Endodermal cell (in vitro differentiated cells): ENCODE results near the gene PTPRN2. TPM values are rescaled to one million over a fixed set of nuclear protein-coding genes. Genes with fewer than 3 reads are reported as not detected.

Experiments
- DNase-seq: peaks from one replicate; pipeline ENCODE4 v3.0.0-alpha.2; 2017
- H3K27ac ChIP-seq: 2 replicates; pipeline ENCODE4 v1.5.1; 2013; ENCODE audit warnings: mild to moderate bottlenecking, low read depth, low read length, moderate library complexity
- H3K27me3 ChIP-seq: 2 replicates; pipeline ENCODE4 v1.6.1; 2013; ENCODE audit warnings: mild to moderate bottlenecking, low read length, moderate library complexity; ENCODE audit not compliant: insufficient read depth, control insufficient read depth, poor library complexity, severe bottlenecking
- H3K36me3 ChIP-seq: 2 replicates; pipeline ENCODE4 v1.7.0; 2013; ENCODE audit warnings: mild to moderate bottlenecking, low read length, moderate library complexity; ENCODE audit not compliant: control insufficient read depth, insufficient read depth
- H3K4me1 ChIP-seq: one replicate; pipeline ENCODE4 v1.7.0; 2013; ENCODE audit warnings: low read length; ENCODE audit not compliant: control insufficient read depth, insufficient read depth
- H3K4me3 ChIP-seq: 2 replicates; pipeline ENCODE4 v1.5.1; 2013; ENCODE audit warnings: mild to moderate bottlenecking, low read length, moderate library complexity
- H3K9ac ChIP-seq: 2 replicates; pipeline ENCODE4 v1.6.1; 2013; ENCODE audit warnings: mild to moderate bottlenecking, low read length, moderate library complexity; ENCODE audit not compliant: poor library complexity, severe bottlenecking; ENCODE audit errors: extremely low read depth
- H3K9me3 ChIP-seq: 2 replicates; pipeline ENCODE4 v1.6.1; 2013; ENCODE audit warnings: mild to moderate bottlenecking, low read length, moderate library complexity; ENCODE audit not compliant: control insufficient read depth
- H3K27ac Mint-ChIP-seq: 2 replicates; pipeline ENCODE4 v1.8.0; 2020; ENCODE audit warnings: mixed read lengths
- H3K27me3 Mint-ChIP-seq: 2 replicates; pipeline ENCODE4 v1.8.0; 2021; ENCODE audit warnings: mild to moderate bottlenecking, mixed read lengths; ENCODE audit not compliant: insufficient read depth
- H3K36me3 Mint-ChIP-seq: 2 replicates; pipeline ENCODE4 v1.8.0; 2020; ENCODE audit warnings: low read depth, mixed read lengths
- H3K4me1 Mint-ChIP-seq: 2 replicates; pipeline ENCODE4 v1.8.0; 2020; ENCODE audit warnings: mixed read lengths
- H3K4me3 Mint-ChIP-seq: 2 replicates; pipeline ENCODE4 v1.8.0; 2020; ENCODE audit warnings: mild to moderate bottlenecking, moderate library complexity, mixed read lengths
- H3K9me3 Mint-ChIP-seq: 2 replicates; pipeline ENCODE4 v1.8.0; 2020; ENCODE audit warnings: mild to moderate bottlenecking, mixed read lengths
- WGBS, 2 experiments: methylation state at CpG; one replicate each; pipeline versions ENCODE4 v1.1.5 to v1.1.7; 2013; ENCODE audit warnings: missing lambda C conversion rate in 2 of 2, mixed read lengths in 1 of 2; ENCODE audit not compliant: insufficient coverage in 1 of 2, insufficient read length in 1 of 2; 5-methylcytosine and 5-hydroxymethylcytosine counted together
- total RNA-seq, 2 donors: library from RNA; stranded (reverse); fragmentation: NEBNext Ultra II Directional in 1 of 2; extraction: Animal tissue kit (Norgen Biotek cat#: 25700) in 1 of 2; gene quantifications; 2 replicates in 1 of 2; 3 replicates in 1 of 2; pipeline ENCODE4 v1.2.1, GENCODE V29; 2021
- TF ChIP-seq, protein P1 (sequence below): fragments of 200-600 bp; sonication (generic); conservative IDR thresholded peaks from 2 replicates; pipeline ENCODE4 v1.5.0; 2021; ENCODE audit warnings: antibody characterized with exemption, mild to moderate bottlenecking

PTPRN2 gene
- total RNA-seq, 2 donors from 2014 or later = 0.69 to 1.2 TPM

DNA sequence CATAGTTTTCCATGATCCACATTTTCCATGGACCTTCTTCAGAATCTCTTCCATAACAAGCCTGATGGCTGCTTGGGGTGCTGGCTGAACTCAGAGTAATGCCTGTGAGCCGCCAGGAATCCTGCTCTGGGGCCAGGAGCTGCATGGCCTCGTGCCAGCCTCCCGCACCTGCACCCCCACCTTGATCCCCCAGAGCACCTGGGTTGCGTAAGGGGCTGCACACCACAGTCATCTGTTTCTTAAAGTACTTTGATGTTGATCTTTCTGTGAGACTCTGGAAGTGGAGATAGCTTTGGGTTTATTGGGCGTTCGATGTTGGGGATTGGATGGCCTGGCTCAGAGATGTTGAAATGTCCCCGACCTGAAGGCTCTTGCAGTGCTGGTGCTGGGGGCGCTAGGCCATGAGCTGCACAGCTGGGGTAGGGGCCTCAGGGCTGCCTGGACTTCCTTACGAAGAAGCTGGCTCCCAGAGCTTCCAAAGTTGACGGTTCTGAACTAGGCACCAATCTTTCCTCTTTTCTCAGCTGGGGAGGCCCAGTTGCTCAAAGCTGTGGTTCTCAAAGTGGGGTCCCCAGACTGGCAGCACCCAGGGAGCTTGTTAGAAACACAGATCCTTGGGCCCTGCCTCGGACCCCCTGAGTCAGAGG is 716.9 kb downstream of the PTPRN2 start:
- 62 to 65% methylated on average over 7 to 11 of the region's 11 CpGs for WGBS, 2 experiments
- no peak overlapping the region for H3K4me3 ChIP-seq
- peaks cover 69% of the 10 kb centered on the region for H3K9me3 ChIP-seq
- TF ChIP-seq, protein P1, sequence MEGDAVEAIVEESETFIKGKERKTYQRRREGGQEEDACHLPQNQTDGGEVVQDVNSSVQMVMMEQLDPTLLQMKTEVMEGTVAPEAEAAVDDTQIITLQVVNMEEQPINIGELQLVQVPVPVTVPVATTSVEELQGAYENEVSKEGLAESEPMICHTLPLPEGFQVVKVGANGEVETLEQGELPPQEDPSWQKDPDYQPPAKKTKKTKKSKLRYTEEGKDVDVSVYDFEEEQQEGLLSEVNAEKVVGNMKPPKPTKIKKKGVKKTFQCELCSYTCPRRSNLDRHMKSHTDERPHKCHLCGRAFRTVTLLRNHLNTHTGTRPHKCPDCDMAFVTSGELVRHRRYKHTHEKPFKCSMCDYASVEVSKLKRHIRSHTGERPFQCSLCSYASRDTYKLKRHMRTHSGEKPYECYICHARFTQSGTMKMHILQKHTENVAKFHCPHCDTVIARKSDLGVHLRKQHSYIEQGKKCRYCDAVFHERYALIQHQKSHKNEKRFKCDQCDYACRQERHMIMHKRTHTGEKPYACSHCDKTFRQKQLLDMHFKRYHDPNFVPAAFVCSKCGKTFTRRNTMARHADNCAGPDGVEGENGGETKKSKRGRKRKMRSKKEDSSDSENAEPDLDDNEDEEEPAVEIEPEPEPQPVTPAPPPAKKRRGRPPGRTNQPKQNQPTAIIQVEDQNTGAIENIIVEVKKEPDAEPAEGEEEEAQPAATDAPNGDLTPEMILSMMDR = no peak
- Mint-ChIP-seq H3K4me3 (no peak overlapping the region), H3K4me1 (peaks cover 2% of the 10 kb centered on the region), H3K27me3 (peaks cover 6% of the 10 kb centered on the region), H3K36me3 (no peaks in the 10 kb centered on the region), H3K27ac (no peak overlapping the region), H3K9me3 (peaks cover 19% of the 10 kb centered on the region)
- no peak for DNase-seq
- H3K27ac ChIP-seq = no peak overlapping the region
- no peaks in the 10 kb centered on the region for H3K27me3 ChIP-seq
- H3K9ac ChIP-seq = no peak overlapping the region
- no peaks in the 10 kb centered on the region for H3K4me1 ChIP-seq
- H3K36me3 ChIP-seq = no peaks in the 10 kb centered on the region

DNA sequence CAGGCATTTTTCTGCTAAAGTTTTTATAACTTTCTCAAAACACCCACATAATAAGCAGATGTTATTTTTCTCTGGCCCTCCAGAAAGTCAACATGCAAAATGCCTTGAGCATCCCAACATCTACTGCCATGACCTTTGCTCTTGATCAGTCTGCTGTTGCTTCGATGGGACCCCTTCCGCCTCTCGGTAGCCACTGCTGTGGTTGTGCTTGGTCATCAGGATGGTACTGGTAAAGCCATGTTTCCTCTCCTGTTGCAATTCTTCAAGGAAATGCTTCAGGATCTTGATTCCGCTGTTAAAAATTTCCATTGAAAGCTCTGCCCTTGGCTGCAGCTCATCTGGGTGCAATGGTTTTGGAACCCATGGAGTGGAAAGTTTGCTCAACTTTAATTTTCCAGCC is 717.8 kb downstream of the PTPRN2 start:
- H3K36me3 Mint-ChIP-seq = no peaks in the 10 kb centered on the region
- H3K27me3 Mint-ChIP-seq = peaks cover 6% of the 10 kb centered on the region
- H3K9me3 Mint-ChIP-seq = peaks cover 19% of the 10 kb centered on the region

DNA sequence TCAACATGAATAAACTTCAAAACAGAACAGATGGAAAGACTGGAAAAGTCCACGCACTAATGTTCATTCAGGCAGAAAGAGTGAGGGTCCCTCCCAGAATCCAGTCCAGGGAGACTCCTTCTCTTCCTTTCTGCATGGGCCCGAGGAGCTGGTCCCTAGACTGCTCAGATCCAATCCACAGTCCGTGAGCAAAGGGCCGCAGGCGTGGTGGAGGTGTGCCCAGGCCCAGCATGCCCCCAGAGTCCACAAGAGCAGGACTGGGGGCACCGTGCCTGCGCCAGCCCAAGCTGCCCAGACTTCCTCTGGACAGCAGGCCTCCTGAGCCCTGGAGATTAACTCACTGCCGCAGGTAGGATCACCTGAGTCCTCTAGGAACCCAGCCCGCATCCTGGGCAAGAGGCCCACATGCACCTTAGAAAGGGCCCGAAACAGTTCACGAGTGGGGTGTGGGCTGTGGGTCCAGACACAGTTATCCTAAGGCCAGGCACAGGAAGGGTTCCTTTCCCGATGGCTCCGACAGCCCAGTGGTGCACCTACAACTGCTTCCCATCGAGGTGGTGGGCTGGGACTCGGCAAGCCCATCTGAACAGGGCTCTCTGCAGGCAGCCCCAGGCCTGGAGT is 719.8 kb downstream of the PTPRN2 start:
- H3K4me3 Mint-ChIP-seq = no peak overlapping the region
- TF ChIP-seq, protein P1 = no peak
- H3K27me3 ChIP-seq = no peaks in the 10 kb centered on the region
- DNase-seq = no peak
- no peaks in the 10 kb centered on the region for H3K27me3 Mint-ChIP-seq
- H3K4me1 ChIP-seq = no peaks in the 10 kb centered on the region
- no peaks in the 10 kb centered on the region for H3K36me3 ChIP-seq
- 80 to 81% methylated on average over 10 to 15 of the region's 15 CpGs for WGBS, 2 experiments
- H3K9me3 ChIP-seq = peaks cover 60% of the 10 kb centered on the region
- no peak overlapping the region for H3K9ac ChIP-seq
- H3K9me3 Mint-ChIP-seq = peaks cover 19% of the 10 kb centered on the region
- H3K4me3 ChIP-seq = no peak overlapping the region
- H3K36me3 Mint-ChIP-seq = no peaks in the 10 kb centered on the region
- no peak overlapping the region for H3K27ac Mint-ChIP-seq
- no peaks in the 10 kb centered on the region for H3K4me1 Mint-ChIP-seq
- H3K27ac ChIP-seq = no peak overlapping the region

More for the DNA sequence above, 717.8 kb downstream of the PTPRN2 start:
- 79 to 90% methylated on average over 4 of the region's 4 CpGs for WGBS, 2 experiments
- Histone ChIP-seq H3K36me3 (no peaks in the 10 kb centered on the region), H3K27me3 (no peaks in the 10 kb centered on the region), H3K4me3 (no peak overlapping the region), H3K27ac (no peak overlapping the region), H3K9me3 (peaks cover 70% of the 10 kb centered on the region), H3K9ac (no peak overlapping the region), H3K4me1 (no peaks in the 10 kb centered on the region)
- Mint-ChIP-seq H3K4me1 (no peaks in the 10 kb centered on the region), H3K4me3 (no peak overlapping the region), H3K27ac (no peak overlapping the region)
- no peak for DNase-seq
- TF ChIP-seq, protein P1 = no peak
